LNCaP clone FGC (cell line): ENCODE data around the gene GHR.

Source experiments
- DNase-seq: peaks from one replicate; pipeline ENCODE4 v3.0.0-alpha.2; 2011; ENCODE audit warnings: low read depth
- H3K4me3 ChIP-seq: 2 replicates; pipeline ENCODE4 v1.5.1; 2011; ENCODE audit warnings: mild to moderate bottlenecking, low read depth, low read length, control low read depth
- TF ChIP-seq, protein P1 (sequence below): IDR thresholded peaks from 2 replicates; pipeline ENCODE4 v1.5.1; 2012; ENCODE audit warnings: mild to moderate bottlenecking; ENCODE audit not compliant: control insufficient read depth, insufficient read depth; ENCODE audit errors: extremely low read depth

GHR gene

GRCh38 chr5:42520203-42520602 lies 97.0 kb downstream of the GHR start:
- TF ChIP-seq, protein P1, sequence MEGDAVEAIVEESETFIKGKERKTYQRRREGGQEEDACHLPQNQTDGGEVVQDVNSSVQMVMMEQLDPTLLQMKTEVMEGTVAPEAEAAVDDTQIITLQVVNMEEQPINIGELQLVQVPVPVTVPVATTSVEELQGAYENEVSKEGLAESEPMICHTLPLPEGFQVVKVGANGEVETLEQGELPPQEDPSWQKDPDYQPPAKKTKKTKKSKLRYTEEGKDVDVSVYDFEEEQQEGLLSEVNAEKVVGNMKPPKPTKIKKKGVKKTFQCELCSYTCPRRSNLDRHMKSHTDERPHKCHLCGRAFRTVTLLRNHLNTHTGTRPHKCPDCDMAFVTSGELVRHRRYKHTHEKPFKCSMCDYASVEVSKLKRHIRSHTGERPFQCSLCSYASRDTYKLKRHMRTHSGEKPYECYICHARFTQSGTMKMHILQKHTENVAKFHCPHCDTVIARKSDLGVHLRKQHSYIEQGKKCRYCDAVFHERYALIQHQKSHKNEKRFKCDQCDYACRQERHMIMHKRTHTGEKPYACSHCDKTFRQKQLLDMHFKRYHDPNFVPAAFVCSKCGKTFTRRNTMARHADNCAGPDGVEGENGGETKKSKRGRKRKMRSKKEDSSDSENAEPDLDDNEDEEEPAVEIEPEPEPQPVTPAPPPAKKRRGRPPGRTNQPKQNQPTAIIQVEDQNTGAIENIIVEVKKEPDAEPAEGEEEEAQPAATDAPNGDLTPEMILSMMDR, result no peak
- peak; percentile 91 for DNase-seq
- no peak overlapping the region for H3K4me3 ChIP-seq

DNA sequence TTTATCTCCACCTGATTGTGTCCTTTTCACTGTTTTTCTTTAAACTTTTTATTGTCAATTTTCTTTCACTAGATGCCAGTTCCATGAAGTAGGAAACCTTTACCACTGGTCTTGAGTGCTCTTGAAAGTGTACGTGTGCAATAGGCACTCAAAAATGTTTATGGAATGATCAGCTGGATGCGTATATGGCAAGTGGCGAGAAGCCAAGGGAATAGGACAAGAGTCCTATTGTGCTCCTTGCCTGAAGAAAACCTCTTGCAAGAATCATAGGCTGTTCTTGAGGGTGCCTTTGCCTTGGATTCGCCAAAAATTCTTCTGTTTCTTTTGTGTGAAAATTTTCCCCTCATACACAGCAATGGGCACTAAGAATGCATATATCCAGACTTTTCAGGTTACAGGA lies 97.7 kb downstream of the GHR start:
- TF ChIP-seq, protein P1, result no peak

GRCh38 chr5:42521406-42521805 lies 98.2 kb downstream of the GHR start:
- DNase-seq, result no peak

More for the DNA sequence above, 97.7 kb downstream of the GHR start:
- H3K4me3 ChIP-seq, result no peak overlapping the region
- no peak for DNase-seq

GRCh38 chr5:42522783-42523182 lies 99.5 kb downstream of the GHR start:
- TF ChIP-seq, protein P1, result no peak
- no peak overlapping the region for H3K4me3 ChIP-seq
- DNase-seq, result no peak

More at GRCh38 chr5:42521406-42521805, 98.2 kb downstream of the GHR start:
- H3K4me3 ChIP-seq, result no peak overlapping the region
- TF ChIP-seq, protein P1, result no peak

DNA sequence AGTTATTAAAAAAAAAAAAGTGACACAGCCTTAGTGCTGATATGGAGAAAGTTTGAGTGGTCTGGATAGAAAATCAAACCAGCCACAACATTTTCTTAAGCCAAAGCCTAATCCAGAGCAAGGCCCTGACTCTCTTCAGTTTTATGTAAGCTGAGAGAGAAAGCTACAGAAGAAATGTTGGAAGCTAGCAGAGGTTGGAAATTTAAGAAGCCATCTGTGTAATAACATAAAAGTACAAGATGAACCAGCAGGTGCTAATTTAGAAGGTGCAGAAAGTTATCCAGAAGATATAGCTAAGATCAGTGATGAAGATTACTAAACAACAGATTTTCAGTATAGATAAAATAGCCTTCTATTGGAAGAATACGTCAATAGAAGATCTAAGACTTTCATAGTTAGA lies 102.9 kb downstream of the GHR start:
- no peak for DNase-seq
- TF ChIP-seq, protein P1, result no peak

DNA sequence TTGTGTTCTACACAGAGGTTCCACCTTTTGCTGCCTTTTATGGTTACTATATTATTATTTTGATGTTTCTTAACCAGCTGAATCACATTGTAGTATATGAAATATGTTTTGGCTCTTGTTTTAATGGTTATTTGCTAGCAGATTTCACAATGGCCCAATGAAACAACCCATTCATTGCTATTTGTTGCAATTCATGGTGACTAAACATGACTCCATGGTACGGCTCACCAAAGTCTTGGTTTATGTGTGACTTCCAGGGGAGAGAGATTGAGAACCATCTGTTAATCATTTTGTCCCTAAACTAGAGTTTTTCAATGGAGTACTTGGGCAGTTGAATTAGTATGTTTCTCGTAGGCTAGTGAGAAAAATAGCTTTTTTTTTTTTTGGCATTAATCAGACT lies 108.4 kb downstream of the GHR start:
- DNase-seq, result no peak
- TF ChIP-seq, protein P1, result no peak
- H3K4me3 ChIP-seq, result no peak overlapping the region

More for the DNA sequence above, 102.9 kb downstream of the GHR start:
- H3K4me3 ChIP-seq, result no peak overlapping the region

DNA sequence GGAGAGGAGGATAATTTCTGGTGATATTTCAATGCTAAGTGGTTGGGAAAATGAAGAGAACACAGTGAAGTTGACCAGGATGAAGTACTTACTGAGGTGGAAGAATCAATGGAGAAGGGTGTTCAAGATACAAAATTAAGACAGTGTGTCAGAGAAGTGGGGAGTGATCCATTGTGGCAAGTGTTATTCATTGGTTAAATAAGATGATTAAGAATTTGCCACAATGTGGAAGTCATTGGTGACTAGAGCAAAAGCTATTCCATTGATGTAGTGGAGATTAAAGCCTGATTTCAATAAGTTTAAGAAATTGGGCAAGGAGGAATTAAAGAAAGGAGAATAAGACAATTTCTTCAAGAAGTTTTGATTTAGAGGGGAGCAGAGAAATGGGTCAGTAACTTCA lies 118.9 kb downstream of the GHR start:
- H3K4me3 ChIP-seq, result no peak overlapping the region
- DNase-seq, result no peak
- TF ChIP-seq, protein P1, result no peak
